NT2/D1 (cell line): ENCODE measurements around the gene NDUFA3.

Source experiments
- SUZ12 ChIP-seq: IDR thresholded peaks from 2 replicates; pipeline ENCODE4 v1.6.1; 2011; ENCODE audit not compliant: insufficient read length, insufficient read depth; ENCODE audit errors: extremely low read depth
- ZNF274 ChIP-seq: IDR thresholded peaks from 2 replicates; pipeline ENCODE4 v1.6.1; 2011; ENCODE audit warnings: mild to moderate bottlenecking, low read depth, low read length

DNA sequence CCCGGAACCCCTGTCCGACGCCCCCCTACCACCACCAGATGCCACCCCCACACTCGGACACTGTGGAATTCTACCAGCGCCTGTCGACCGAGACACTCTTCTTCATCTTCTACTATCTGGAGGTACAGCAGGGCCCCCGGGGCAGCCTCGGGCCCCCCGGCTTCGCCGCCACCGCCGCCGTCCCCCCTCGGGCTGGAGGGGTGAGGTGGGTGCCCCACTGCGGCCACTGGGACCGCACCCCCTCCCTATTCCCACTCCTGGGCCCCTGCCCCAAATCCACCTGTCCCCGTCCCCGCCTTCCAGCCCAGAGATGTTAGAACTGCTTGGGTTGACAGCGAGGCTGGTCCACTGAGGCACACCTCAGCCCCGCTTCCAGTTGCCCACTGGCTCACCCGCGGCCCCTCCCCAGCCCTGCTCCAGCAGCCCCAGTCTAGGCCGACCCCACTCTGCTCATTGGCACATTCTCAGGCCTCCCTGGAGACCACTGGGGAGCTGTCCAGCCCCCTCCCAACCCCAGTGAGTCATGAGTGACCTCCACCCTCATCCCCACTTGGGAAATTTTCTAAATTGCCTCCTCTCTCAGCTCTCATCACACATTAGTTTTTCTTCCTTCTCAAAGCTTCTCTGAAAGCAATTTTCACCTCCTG, 50.3 kb downstream of the NDUFA3 start:
- no peak for TF ChIP-seq SUZ12
- TF ChIP-seq ZNF274, result no peak
